GM21576 (cell line): ENCODE measurements around the gene HDAC4.

Source experiments
- ATAC-seq: cut with Tn5 transposase; IDR thresholded peaks from one replicate; pipeline ENCODE4 v1.9.1; 2021; ENCODE audit warnings: mild to moderate bottlenecking, moderate library complexity; ENCODE audit not compliant: unreplicated experiment

Gene HDAC4

GRCh38 chr2:239311132-239312040, 89.4 kb downstream of the HDAC4 start:
- ATAC-seq: no peak

- ATAC-seq: no peak
Measured at GRCh38 chr2:239310401-239311061, 90.3 kb downstream of the HDAC4 start.

DNA sequence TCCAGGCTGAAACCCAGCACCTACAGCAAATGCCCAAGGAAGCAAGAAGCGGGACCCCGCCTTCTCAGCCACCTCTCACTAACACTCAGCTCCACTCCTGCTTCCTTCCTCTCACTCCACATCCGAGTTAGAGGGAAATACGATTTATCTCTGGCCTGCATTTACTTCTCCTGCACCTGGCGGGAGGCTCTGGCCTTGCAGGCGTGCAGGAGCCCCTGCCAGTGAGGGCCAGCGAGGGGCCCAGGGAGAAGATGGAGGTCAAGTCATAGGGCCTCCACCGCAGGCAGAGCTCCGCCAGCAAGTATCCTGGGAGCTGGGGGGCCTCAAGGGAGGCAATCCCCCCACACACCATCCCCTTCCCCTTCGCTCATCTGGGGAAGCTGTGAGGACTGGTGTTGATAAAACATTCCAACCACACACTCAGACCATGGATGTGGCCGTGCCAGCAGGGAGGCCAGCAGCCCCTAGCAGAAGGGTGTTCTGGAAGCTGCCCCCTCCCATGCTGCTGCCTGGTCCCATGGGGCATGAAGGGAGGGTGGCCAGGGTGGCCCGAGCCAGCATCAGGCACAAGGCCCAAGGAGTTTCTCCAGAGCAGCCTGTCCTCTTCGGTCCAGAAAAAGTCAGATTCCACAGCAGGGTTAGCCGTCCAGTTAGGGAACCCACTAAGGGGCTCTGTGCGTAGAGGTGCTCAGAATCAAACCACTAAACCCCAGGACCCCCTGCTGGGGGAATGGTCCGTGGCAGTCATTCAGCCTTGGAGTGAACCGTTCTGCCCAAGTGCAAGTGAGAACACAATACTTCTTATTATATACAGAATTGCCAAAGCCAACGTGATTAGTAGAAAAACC, 91.2 kb downstream of the HDAC4 start:
- no peak for ATAC-seq

GRCh38 chr2:239308661-239309397, 92.0 kb downstream of the HDAC4 start:
- no peak for ATAC-seq

- ATAC-seq: no peak
Measured at GRCh38 chr2:239307921-239308613, 92.8 kb downstream of the HDAC4 start.

- no peak for ATAC-seq
Measured at GRCh38 chr2:239307221-239307569, 93.6 kb downstream of the HDAC4 start.

- no peak for ATAC-seq
Measured at GRCh38 chr2:239306274-239307220, 94.3 kb downstream of the HDAC4 start.

GRCh38 chr2:239305771-239306170, 95.0 kb downstream of the HDAC4 start:
- ATAC-seq: no peak

DNA sequence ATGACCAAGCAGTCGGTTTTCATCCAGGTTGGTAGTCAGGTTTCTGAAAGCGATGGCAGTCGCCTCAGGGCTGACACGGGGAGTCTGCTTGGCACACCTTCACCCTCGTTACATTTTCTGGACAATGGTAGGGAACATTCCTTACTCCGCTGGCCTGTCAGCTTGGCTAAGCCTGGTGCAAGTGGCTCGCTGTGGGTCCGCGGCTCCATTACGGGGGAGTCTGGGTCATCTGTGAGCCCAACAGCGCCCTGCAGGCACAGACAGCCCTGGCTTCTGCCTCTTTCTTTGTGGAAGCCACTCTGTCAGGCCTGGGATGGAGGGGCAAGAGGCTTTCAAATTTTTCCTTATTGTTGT, 95.6 kb downstream of the HDAC4 start:
- no peak for ATAC-seq

DNA sequence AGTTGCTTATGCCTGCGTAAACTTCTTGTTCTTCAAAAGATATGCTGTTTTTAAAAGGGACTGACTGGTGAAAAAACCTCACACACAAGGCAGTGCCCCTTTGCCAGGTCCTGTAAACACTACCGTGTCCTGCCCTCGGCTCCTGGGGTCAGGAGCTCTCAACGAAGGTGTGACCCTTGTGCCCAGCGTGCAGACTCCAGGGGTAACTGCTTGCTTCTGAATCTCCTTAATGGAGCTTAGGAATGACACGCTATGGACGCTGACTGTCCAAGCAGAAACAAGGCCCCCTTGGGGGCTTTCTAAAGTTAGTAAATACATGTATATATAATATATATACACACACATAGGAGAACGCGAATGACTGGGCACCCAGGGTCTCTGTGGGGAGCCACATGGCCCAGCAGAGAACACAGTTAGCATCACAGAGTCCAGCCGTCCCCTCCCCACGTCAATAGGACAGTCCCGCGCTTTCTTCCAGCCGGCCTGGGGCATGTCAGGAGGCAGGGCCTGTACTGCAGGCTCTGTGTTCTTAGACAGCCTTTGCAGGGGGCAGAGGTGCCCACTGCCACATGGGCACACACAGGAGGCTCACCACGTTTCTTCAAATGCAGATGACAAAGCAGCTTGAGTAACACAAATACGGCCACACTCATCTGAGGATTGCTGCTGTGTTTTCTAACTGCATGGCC, 96.1 kb downstream of the HDAC4 start:
- ATAC-seq: no peak

DNA sequence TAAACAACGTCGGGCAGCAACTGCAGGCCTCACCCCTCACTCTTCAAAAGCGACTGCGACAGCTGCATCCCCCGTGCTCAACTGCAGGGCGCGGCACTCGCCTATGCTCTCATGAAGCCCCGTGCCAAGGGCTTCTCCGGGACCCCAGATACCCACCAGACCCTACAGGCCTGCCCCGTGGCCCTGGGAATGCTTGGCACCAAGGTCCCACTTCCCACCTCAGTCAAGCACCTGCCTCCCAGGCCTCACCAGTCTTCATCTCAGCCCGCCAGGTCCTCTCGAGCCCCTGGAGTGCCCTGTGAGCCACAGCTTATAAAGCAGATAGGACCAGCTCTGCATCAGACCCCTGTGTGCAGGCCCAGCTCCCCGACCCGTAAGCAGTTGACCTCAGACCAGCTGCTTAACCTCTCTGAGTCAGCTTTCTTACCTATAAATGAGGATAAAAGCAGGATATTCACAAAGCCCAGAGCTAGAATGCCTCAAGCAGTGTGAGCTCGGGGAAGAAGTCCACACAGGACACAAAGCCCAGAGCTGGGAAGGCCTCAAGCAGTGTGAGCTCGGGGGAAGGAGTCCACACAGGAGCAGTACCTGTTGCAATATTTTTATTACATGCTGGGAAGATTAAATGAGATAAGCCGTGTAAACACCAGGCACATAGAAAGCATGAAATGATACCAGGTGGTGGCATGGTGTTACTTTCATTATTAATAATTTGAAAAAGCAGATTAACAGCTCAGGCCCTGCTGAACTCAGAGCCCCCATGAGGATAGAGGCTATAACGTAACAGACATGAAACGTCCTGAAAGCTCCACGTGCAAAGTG, 96.9 kb downstream of the HDAC4 start:
- ATAC-seq: peak; percentile 64

- no peak for ATAC-seq
Measured at GRCh38 chr2:239302808-239303557, 97.8 kb downstream of the HDAC4 start.

- ATAC-seq: no peak
Measured at GRCh38 chr2:239302083-239302807, 98.6 kb downstream of the HDAC4 start.

GRCh38 chr2:239300871-239301735, 99.7 kb downstream of the HDAC4 start:
- ATAC-seq: no peak

DNA sequence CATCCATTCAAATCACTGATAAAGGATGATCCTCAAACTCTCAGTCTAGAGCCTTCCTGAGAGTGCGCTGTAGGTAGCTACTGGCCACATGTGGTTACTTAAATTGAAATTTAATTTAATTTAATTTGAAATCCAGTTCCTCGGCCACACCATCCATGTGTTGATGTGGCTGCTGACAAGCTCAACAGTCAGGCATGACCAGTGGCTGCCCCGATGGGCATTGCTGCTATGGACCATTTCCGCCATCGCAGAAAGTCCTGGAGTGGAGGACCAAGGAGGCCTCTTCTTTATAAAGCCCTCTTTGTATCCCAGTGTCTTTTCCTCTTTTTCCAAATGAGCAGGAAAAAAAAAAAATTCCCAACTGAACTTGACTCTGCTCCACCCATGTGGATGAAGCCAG, 100.6 kb downstream of the HDAC4 start:
- no peak for ATAC-seq
